NCI-H1694 (cell line): ENCODE results near the gene HDAC10.
A peak's percentile ranks its signal among the peaks of the same experiment; 100 is the strongest.

Experiments
- DNase-seq: peaks from one replicate; lab custom pipeline; 2025; lab: John Stamatoyannopoulos, UW

The HDAC10 gene

GRCh38 chr22:50236731-50237409 lies 14.2 kb downstream of the HDAC10 start:
- peak; percentile 32 for DNase-seq

- DNase-seq, result no peak
Observed at GRCh38 chr22:50233223-50233622, 17.8 kb downstream of the HDAC10 start.

GRCh38 chr22:50232481-50233151 lies 18.4 kb downstream of the HDAC10 start:
- DNase-seq, result no peak

- no peak for DNase-seq
Observed at GRCh38 chr22:50229370-50229769, 21.7 kb downstream of the HDAC10 start.

GRCh38 chr22:50228366-50228765 lies 22.7 kb downstream of the HDAC10 start:
- no peak for DNase-seq

- no peak for DNase-seq
Observed at GRCh38 chr22:50227579-50228215, 23.4 kb downstream of the HDAC10 start.

GRCh38 chr22:50226875-50227165 lies 24.2 kb downstream of the HDAC10 start:
- no peak for DNase-seq

GRCh38 chr22:50226063-50226874 lies 24.8 kb downstream of the HDAC10 start:
- DNase-seq, result no peak

- DNase-seq, result no peak
Observed at GRCh38 chr22:50225200-50225969, 25.7 kb downstream of the HDAC10 start.

GRCh38 chr22:50224071-50224470 lies 27.0 kb downstream of the HDAC10 start:
- no peak for DNase-seq

- DNase-seq, result no peak
Observed at GRCh38 chr22:50222508-50222907, 28.6 kb downstream of the HDAC10 start.

GRCh38 chr22:50221410-50222300 lies 29.4 kb downstream of the HDAC10 start:
- no peak for DNase-seq

- DNase-seq, result no peak
Observed at GRCh38 chr22:50220603-50221409, 30.3 kb downstream of the HDAC10 start.

- no peak for DNase-seq
Observed at GRCh38 chr22:50219800-50220602, 31.1 kb downstream of the HDAC10 start.

- peak; percentile 77 for DNase-seq
Observed at GRCh38 chr22:50218996-50219727, 31.9 kb downstream of the HDAC10 start.

GRCh38 chr22:50218153-50218995 lies 32.7 kb downstream of the HDAC10 start:
- no peak for DNase-seq

GRCh38 chr22:50217543-50218152 lies 33.4 kb downstream of the HDAC10 start:
- no peak for DNase-seq
